GM23338 (cell line): ENCODE data around the gene OSBPL5. TPM values are rescaled to one million over a fixed set of nuclear protein-coding genes. Genes with fewer than 3 reads are reported as not detected.

ENCODE experiments used
- ATAC-seq: fragments of 200-7000 bp; cut with Tn5 transposase; 3 replicates; pipeline ENCODE4 v1.9.1; 2020
- DNase-seq: peaks from one replicate; pipeline ENCODE4 v3.0.0-alpha.2; 2015; ENCODE audit warnings: low spot score
- H2AFZ ChIP-seq: fragments of 200-600 bp; sonication (generic); 2 replicates; pipeline ENCODE4 v1.8.0; 2016; ENCODE audit warnings: antibody characterized with exemption, mild to moderate bottlenecking, moderate library complexity
- H3F3A ChIP-seq: fragments of 200-600 bp; sonication (generic); replicated peaks from 2 replicates; pipeline ENCODE4 v1.8.0; 2017; ENCODE audit warnings: antibody characterized with exemption, mixed run types, low read depth
- H3K27ac ChIP-seq: fragments of 200-600 bp; sonication (generic); 2 replicates; pipeline ENCODE4 v1.6.1; 2016; ENCODE audit warnings: low read depth
- H3K27me3 ChIP-seq: fragments of 200-600 bp; sonication (generic); 2 replicates; pipeline ENCODE4 v1.8.0; 2016; ENCODE audit warnings: mild to moderate bottlenecking, mixed run types, moderate library complexity; ENCODE audit not compliant: insufficient read depth
- H3K36me3 ChIP-seq: fragments of 200-600 bp; sonication (generic); 2 replicates; pipeline ENCODE4 v1.8.0; 2016; ENCODE audit warnings: mild to moderate bottlenecking; ENCODE audit not compliant: insufficient read depth
- H3K4me1 ChIP-seq: fragments of 200-600 bp; sonication (generic); 2 replicates; pipeline ENCODE4 v1.8.0; 2016; ENCODE audit warnings: mild to moderate bottlenecking, moderate library complexity; ENCODE audit not compliant: insufficient read depth
- H3K4me2 ChIP-seq: fragments of 200-600 bp; sonication (generic); 2 replicates; pipeline ENCODE4 v1.7.1; 2017; ENCODE audit warnings: mixed run types
- H3K4me3 ChIP-seq: fragments of 200-600 bp; sonication (generic); 2 replicates; pipeline ENCODE4 v1.6.1; 2016; ENCODE audit warnings: mixed run types
- H3K79me2 ChIP-seq: fragments of 200-600 bp; sonication (generic); replicated peaks from 2 replicates; pipeline ENCODE4 v1.8.0; 2017; ENCODE audit warnings: mild to moderate bottlenecking; ENCODE audit not compliant: insufficient read depth
- H3K9me2 ChIP-seq: fragments of 200-600 bp; sonication (generic); 2 replicates; pipeline ENCODE4 v1.8.0; 2017; ENCODE audit not compliant: insufficient read depth
- H4K20me1 ChIP-seq: fragments of 200-600 bp; sonication (generic); replicated peaks from 2 replicates; pipeline ENCODE4 v1.8.0; 2017; ENCODE audit warnings: mild to moderate bottlenecking; ENCODE audit not compliant: insufficient read depth
- H3K27ac Mint-ChIP-seq: 2 replicates; pipeline ENCODE4 v1.8.0; 2020; ENCODE audit warnings: inconsistent platforms, mild to moderate bottlenecking, moderate library complexity, mixed read lengths
- H3K27me3 Mint-ChIP-seq: 3 replicates; pipeline ENCODE4 v1.8.0; 2022; ENCODE audit warnings: low read depth, mild to moderate bottlenecking, moderate library complexity, mixed read lengths, inconsistent platforms; ENCODE audit not compliant: insufficient read depth, poor library complexity
- H3K36me3 Mint-ChIP-seq: 3 replicates; pipeline ENCODE4 v1.8.0; 2021; ENCODE audit warnings: low read depth, mild to moderate bottlenecking, inconsistent platforms, moderate library complexity, mixed read lengths
- H3K4me1 Mint-ChIP-seq: 3 replicates; pipeline ENCODE4 v1.8.0; 2020; ENCODE audit warnings: mild to moderate bottlenecking, inconsistent platforms, mixed read lengths
- H3K4me3 Mint-ChIP-seq: 3 replicates; pipeline ENCODE4 v1.8.0; 2021; ENCODE audit warnings: moderate library complexity, mild to moderate bottlenecking, inconsistent platforms, mixed read lengths
- H3K9me3 Mint-ChIP-seq: 3 replicates; pipeline ENCODE4 v1.8.0; 2020; ENCODE audit warnings: moderate library complexity, mild to moderate bottlenecking, inconsistent platforms, mixed read lengths
- CREB1 ChIP-seq: fragments of 250-450 bp; sonication (Bioruptor Pico); IDR thresholded peaks from 2 replicates; pipeline ENCODE4 v1.5.0; 2020; ENCODE audit warnings: low read depth, mild to moderate bottlenecking, moderate library complexity
- CTCF ChIP-seq, 2 experiments: fragments of 200-600 bp in 1 of 2; sonication (generic) in 1 of 2; conservative IDR thresholded peaks; 2 replicates each; pipeline versions ENCODE4 v1.5.1 to v1.6.1; 2016 to 2017; ENCODE audit warnings: antibody characterized with exemption in 2 of 2, low read depth in 2 of 2, mild to moderate bottlenecking in 2 of 2, moderate library complexity in 1 of 2
- EZH2 ChIP-seq: fragments of 200-600 bp; sonication (generic); IDR thresholded peaks from one replicate; pipeline ENCODE4 v1.8.0; 2017; ENCODE audit warnings: antibody characterized with exemption, mild to moderate bottlenecking, low read depth; ENCODE audit not compliant: unreplicated experiment
- EZH2phosphoT487 ChIP-seq: fragments of 200-600 bp; sonication (generic); IDR thresholded peaks from one replicate; pipeline ENCODE4 v1.8.1; 2018; ENCODE audit warnings: antibody characterized with exemption; ENCODE audit not compliant: unreplicated experiment
- JUNB ChIP-seq: IDR thresholded peaks from one replicate; pipeline ENCODE4 v1.6.1; 2016; ENCODE audit warnings: antibody characterized with exemption; ENCODE audit not compliant: unreplicated experiment
- NANOG ChIP-seq: IDR thresholded peaks from 2 replicates; pipeline ENCODE4 v1.6.1; 2016; ENCODE audit warnings: antibody characterized with exemption, borderline replicate concordance
- POLR2AphosphoS5 ChIP-seq: IDR thresholded peaks from 2 replicates; pipeline ENCODE4 v1.6.1; 2016; ENCODE audit warnings: antibody characterized with exemption, low read depth
- STAT1 ChIP-seq: IDR thresholded peaks from one replicate; pipeline ENCODE4 v1.6.1; 2016; ENCODE audit warnings: antibody characterized with exemption; ENCODE audit not compliant: unreplicated experiment
- ZNF331 ChIP-seq: fragments of 250-450 bp; sonication (Bioruptor Pico); IDR thresholded peaks from 2 replicates; pipeline ENCODE4 v1.5.0; 2020; ENCODE audit warnings: low read depth, mild to moderate bottlenecking, moderate library complexity
- polyA plus RNA-seq: library from polyadenylated mRNA; unstranded; fragments of >200 nt; fragmentation: Nextera tagmentation; extraction: Ambion mirVana; gene quantifications from 2 replicates; pipeline ENCODE4 v1.2.1, GENCODE V29; 2016
- total RNA-seq: library from RNA; depleted of rRNA; stranded (reverse); fragments of >200 nt; shearing (Covaris generic); gene quantifications from 2 replicates; pipeline ENCODE4 v1.2.3, GENCODE V29; 2014
- TF ChIP-seq, protein P1 (sequence below): IDR thresholded peaks from 2 replicates; pipeline ENCODE4 v1.6.1; 2016; ENCODE audit warnings: antibody characterized with exemption
- TF ChIP-seq, protein P2 (sequence below): IDR thresholded peaks from one replicate; pipeline ENCODE4 v1.6.1; 2018; ENCODE audit warnings: antibody characterized with exemption; ENCODE audit not compliant: unreplicated experiment

Gene OSBPL5
- total and polyA plus RNA-seq, 2 experiments from 2014 or later = 2.7 to 12.0 TPM

- no peak overlapping the region for H3K4me3 Mint-ChIP-seq
- peaks cover 4% of the 10 kb centered on the region for H3K36me3 ChIP-seq
- no peak overlapping the region for H3K27ac ChIP-seq
- peaks cover under 1% of the 10 kb centered on the region; the same call in 1 of the 2 replicates for H3F3A ChIP-seq
- H4K20me1 ChIP-seq = peaks cover 57% of the 10 kb centered on the region; the same call in 1 of the 2 replicates
- H3K27me3 ChIP-seq = no peaks in the 10 kb centered on the region
- no peak overlapping the region for H3K4me2 ChIP-seq
- no peak overlapping the region for H3K4me3 ChIP-seq
- peak; percentile 61 for DNase-seq
- peaks cover 97% of the 10 kb centered on the region for H3K79me2 ChIP-seq
- H3K4me1 Mint-ChIP-seq = peaks cover 23% of the 10 kb centered on the region
- H3K27ac Mint-ChIP-seq = no peak overlapping the region
- H2AFZ ChIP-seq = no peak overlapping the region
- ATAC-seq = peak; percentile 49
- peaks cover under 1% of the 10 kb centered on the region; the same call in 1 of the 2 replicates for H3K4me1 ChIP-seq
- H3K27me3 Mint-ChIP-seq = peaks cover 11% of the 10 kb centered on the region
- no peaks in the 10 kb centered on the region for H3K9me2 ChIP-seq
- TF ChIP-seq CTCF (conservative IDR thresholded peaks at IDR 0.05; ENCODE audit: low read depth in 2 of 2) (peak; percentile 39 to 63), STAT1 (no peak)
- H3K36me3 Mint-ChIP-seq = peaks cover 48% of the 10 kb centered on the region
- H3K9me3 Mint-ChIP-seq = no peaks in the 10 kb centered on the region
These were observed 118.9 kb downstream of the OSBPL5 start for GRCh38 chr11:3046190-3046589.

- H3K36me3 Mint-ChIP-seq = peaks cover 60% of the 10 kb centered on the region
- H3K27ac Mint-ChIP-seq = no peak overlapping the region
- TF ChIP-seq POLR2AphosphoS5 (no peak), EZH2 (no peak)
- no peak overlapping the region for H2AFZ ChIP-seq
- no peak overlapping the region for H3K4me3 ChIP-seq
- H3K4me3 Mint-ChIP-seq = no peak overlapping the region
- ATAC-seq = no peak
- no peak for DNase-seq
- H3K27me3 ChIP-seq = no peaks in the 10 kb centered on the region
- peaks cover 17% of the 10 kb centered on the region for H3K36me3 ChIP-seq
- H3K4me1 Mint-ChIP-seq = peaks cover 15% of the 10 kb centered on the region
- peaks cover 91% of the 10 kb centered on the region for H3K79me2 ChIP-seq
- H3K27me3 Mint-ChIP-seq = peaks cover 11% of the 10 kb centered on the region
- no peaks in the 10 kb centered on the region for H3K9me2 ChIP-seq
- H3K9me3 Mint-ChIP-seq = no peaks in the 10 kb centered on the region
- H3K4me2 ChIP-seq = no peak overlapping the region
- no peaks in the 10 kb centered on the region for H3K4me1 ChIP-seq
- no peak overlapping the region for H3K27ac ChIP-seq
- peaks cover 46% of the 10 kb centered on the region for H4K20me1 ChIP-seq
- peaks cover 6% of the 10 kb centered on the region; the same call in 1 of the 2 replicates for H3F3A ChIP-seq
These were observed 120.2 kb downstream of the OSBPL5 start for GRCh38 chr11:3044915-3045314.

DNA sequence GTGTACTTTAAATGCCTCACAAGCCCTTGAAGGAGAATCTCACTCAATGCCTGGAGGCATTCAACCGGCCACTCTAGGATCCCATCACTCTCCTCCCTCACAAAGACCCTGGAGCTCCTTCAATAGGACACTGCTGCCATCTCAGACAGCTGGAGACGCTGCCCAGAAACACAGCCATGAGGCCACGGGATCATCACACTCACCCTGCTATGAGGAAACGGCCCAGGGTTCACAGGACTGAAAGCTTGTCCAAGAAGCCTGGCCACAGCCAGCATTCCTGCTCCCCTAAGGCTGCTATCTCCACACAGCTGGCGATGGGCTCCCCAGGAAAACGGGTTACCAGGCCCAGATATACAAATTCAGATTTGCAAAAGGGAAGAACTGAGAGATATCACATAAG is 121.1 kb downstream of the OSBPL5 start:
- Histone ChIP-seq H3K79me2 (peaks cover 83% of the 10 kb centered on the region), H3K4me2 (no peak overlapping the region), H3K4me1 (no peaks in the 10 kb centered on the region), H3K27me3 (no peaks in the 10 kb centered on the region), H3K4me3 (no peak overlapping the region), H3K36me3 (peaks cover 26% of the 10 kb centered on the region), H3K9me2 (no peaks in the 10 kb centered on the region), H4K20me1 (peaks cover 42% of the 10 kb centered on the region), H2AFZ (no peak overlapping the region), H3K27ac (no peak overlapping the region), H3F3A (peaks cover 6% of the 10 kb centered on the region; the same call in 1 of the 2 replicates)
- Mint-ChIP-seq H3K9me3 (no peaks in the 10 kb centered on the region), H3K36me3 (peaks cover 65% of the 10 kb centered on the region), H3K4me3 (no peak overlapping the region), H3K4me1 (peaks cover 15% of the 10 kb centered on the region), H3K27ac (peak overlapping the region; percentile 38; the same call in 1 of the 2 replicates), H3K27me3 (peaks cover 11% of the 10 kb centered on the region)
- DNase-seq (no peak), ATAC-seq (no peak)
- TF ChIP-seq, protein P1, sequence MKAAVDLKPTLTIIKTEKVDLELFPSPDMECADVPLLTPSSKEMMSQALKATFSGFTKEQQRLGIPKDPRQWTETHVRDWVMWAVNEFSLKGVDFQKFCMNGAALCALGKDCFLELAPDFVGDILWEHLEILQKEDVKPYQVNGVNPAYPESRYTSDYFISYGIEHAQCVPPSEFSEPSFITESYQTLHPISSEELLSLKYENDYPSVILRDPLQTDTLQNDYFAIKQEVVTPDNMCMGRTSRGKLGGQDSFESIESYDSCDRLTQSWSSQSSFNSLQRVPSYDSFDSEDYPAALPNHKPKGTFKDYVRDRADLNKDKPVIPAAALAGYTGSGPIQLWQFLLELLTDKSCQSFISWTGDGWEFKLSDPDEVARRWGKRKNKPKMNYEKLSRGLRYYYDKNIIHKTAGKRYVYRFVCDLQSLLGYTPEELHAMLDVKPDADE = no peak
- TF ChIP-seq CREB1 (CRISPR knock-in tag) (no peak), CTCF (conservative IDR thresholded peaks at IDR 0.05; ENCODE audit: low read depth in 2 of 2) (no peak), NANOG (no peak), POLR2AphosphoS5 (no peak), ZNF331 (CRISPR knock-in tag) (no peak), STAT1 (no peak), JUNB (no peak), EZH2phosphoT487 (no peak), EZH2 (no peak)
- TF ChIP-seq, protein P2, sequence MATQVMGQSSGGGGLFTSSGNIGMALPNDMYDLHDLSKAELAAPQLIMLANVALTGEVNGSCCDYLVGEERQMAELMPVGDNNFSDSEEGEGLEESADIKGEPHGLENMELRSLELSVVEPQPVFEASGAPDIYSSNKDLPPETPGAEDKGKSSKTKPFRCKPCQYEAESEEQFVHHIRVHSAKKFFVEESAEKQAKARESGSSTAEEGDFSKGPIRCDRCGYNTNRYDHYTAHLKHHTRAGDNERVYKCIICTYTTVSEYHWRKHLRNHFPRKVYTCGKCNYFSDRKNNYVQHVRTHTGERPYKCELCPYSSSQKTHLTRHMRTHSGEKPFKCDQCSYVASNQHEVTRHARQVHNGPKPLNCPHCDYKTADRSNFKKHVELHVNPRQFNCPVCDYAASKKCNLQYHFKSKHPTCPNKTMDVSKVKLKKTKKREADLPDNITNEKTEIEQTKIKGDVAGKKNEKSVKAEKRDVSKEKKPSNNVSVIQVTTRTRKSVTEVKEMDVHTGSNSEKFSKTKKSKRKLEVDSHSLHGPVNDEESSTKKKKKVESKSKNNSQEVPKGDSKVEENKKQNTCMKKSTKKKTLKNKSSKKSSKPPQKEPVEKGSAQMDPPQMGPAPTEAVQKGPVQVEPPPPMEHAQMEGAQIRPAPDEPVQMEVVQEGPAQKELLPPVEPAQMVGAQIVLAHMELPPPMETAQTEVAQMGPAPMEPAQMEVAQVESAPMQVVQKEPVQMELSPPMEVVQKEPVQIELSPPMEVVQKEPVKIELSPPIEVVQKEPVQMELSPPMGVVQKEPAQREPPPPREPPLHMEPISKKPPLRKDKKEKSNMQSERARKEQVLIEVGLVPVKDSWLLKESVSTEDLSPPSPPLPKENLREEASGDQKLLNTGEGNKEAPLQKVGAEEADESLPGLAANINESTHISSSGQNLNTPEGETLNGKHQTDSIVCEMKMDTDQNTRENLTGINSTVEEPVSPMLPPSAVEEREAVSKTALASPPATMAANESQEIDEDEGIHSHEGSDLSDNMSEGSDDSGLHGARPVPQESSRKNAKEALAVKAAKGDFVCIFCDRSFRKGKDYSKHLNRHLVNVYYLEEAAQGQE = no peak
